HG03135 (cell line): ENCODE data around the gene LETM1.
"Not testable (repeated sequence)": the region's sequence is repeated elsewhere in the genome, so short reads cannot be mapped to it uniquely, and the experiment has no call there.

ENCODE experiments used
- ATAC-seq: cut with Tn5 transposase; IDR thresholded peaks from one replicate; pipeline ENCODE4 v1.9.1; 2021; ENCODE audit warnings: mild to moderate bottlenecking, moderate library complexity; ENCODE audit not compliant: unreplicated experiment

Gene LETM1

GRCh38 chr4:1852904-1853623 is 2.9 kb downstream of the LETM1 start:
- no peak for ATAC-seq

GRCh38 chr4:1851575-1852410 is 4.2 kb downstream of the LETM1 start:
- no peak for ATAC-seq

GRCh38 chr4:1851160-1851559 is 4.8 kb downstream of the LETM1 start:
- ATAC-seq = no peak

- ATAC-seq = no peak
Observed at GRCh38 chr4:1850276-1850675, 5.7 kb downstream of the LETM1 start.

- ATAC-seq = no peak
Observed at GRCh38 chr4:1846580-1846979, 9.4 kb downstream of the LETM1 start.

- not testable (repeated sequence) for ATAC-seq
Observed at GRCh38 chr4:1844618-1845017, 11.3 kb downstream of the LETM1 start.

- no peak for ATAC-seq
Observed at GRCh38 chr4:1843852-1844251, 12.1 kb downstream of the LETM1 start.

- no peak for ATAC-seq
Observed at GRCh38 chr4:1842993-1843448, 12.9 kb downstream of the LETM1 start.

- ATAC-seq = no peak
Observed at GRCh38 chr4:1842339-1842895, 13.5 kb downstream of the LETM1 start.

- ATAC-seq = no peak
Observed at GRCh38 chr4:1841887-1842210, 14.1 kb downstream of the LETM1 start.

GRCh38 chr4:1841201-1841886 is 14.6 kb downstream of the LETM1 start:
- no peak for ATAC-seq

- no peak for ATAC-seq
Observed at GRCh38 chr4:1839282-1839681, 16.7 kb downstream of the LETM1 start.

- no peak for ATAC-seq
Observed at GRCh38 chr4:1837069-1837468, 18.9 kb downstream of the LETM1 start.

- no peak for ATAC-seq
Observed at GRCh38 chr4:1836650-1837049, 19.3 kb downstream of the LETM1 start.

GRCh38 chr4:1835836-1836235 is 20.1 kb downstream of the LETM1 start:
- ATAC-seq = not testable (repeated sequence)

GRCh38 chr4:1834047-1834775 is 21.7 kb downstream of the LETM1 start:
- ATAC-seq = peak; percentile 60

- no peak for ATAC-seq
Observed at GRCh38 chr4:1833307-1834046, 22.5 kb downstream of the LETM1 start.

GRCh38 chr4:1832690-1833089 is 23.3 kb downstream of the LETM1 start:
- no peak for ATAC-seq

GRCh38 chr4:1831331-1831730 is 24.6 kb downstream of the LETM1 start:
- ATAC-seq = no peak

- no peak for ATAC-seq
Observed at GRCh38 chr4:1830642-1831228, 25.2 kb downstream of the LETM1 start.
